Measurements from ENCODE around the gene TRIM39.

DNA sequence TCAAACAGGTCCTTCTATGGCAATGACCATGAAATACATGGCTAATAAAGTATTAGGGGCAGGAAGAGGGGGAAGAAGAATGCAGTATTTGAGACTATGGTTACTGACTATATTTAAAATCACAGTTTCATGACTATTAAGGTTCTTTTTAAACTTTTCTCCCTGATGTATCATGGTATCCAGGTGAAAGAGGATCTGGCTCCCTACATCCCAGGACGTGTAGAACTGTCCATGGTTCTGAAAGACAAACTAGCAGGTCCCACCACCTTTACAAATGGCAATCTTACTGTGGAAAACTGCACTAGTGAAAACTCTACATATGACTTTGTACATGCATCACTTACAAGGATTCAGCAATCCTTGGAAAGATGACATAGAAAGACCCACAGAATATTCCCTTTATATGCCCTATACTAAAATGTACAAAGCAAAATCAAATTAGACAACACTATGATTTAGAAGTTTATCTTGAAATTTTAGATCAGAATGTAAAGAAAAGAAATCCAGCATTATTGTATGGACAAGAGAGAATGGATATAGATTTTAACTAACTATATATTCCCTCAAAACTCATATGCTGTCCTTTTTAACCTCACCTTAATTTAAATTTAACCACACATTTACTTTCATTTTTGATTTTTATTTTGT, 51.7 kb downstream of the TRIM39 start:
- TF ChIP-seq POLR2A (IDR thresholded peaks at IDR 0.05), result no peak
- no peak for TF ChIP-seq POLR2AphosphoS5 (IDR thresholded peaks at IDR 0.05)
- TF ChIP-seq, protein P1, sequence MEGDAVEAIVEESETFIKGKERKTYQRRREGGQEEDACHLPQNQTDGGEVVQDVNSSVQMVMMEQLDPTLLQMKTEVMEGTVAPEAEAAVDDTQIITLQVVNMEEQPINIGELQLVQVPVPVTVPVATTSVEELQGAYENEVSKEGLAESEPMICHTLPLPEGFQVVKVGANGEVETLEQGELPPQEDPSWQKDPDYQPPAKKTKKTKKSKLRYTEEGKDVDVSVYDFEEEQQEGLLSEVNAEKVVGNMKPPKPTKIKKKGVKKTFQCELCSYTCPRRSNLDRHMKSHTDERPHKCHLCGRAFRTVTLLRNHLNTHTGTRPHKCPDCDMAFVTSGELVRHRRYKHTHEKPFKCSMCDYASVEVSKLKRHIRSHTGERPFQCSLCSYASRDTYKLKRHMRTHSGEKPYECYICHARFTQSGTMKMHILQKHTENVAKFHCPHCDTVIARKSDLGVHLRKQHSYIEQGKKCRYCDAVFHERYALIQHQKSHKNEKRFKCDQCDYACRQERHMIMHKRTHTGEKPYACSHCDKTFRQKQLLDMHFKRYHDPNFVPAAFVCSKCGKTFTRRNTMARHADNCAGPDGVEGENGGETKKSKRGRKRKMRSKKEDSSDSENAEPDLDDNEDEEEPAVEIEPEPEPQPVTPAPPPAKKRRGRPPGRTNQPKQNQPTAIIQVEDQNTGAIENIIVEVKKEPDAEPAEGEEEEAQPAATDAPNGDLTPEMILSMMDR (IDR thresholded peaks at IDR 0.05 in 8 of 11, conservative IDR thresholded peaks at IDR 0.05 in 3 of 11), result no peak

Data from spleen (tissue), 7 donors.